SU-DHL-6 (cell line): ENCODE data around the gene POGLUT2.

Experiments
- CTCF ChIP-seq: fragments of 200-600 bp; sonication (generic); IDR thresholded peaks from one replicate; pipeline ENCODE4 v1.5.1; 2017; ENCODE audit warnings: antibody characterized with exemption, mild to moderate bottlenecking, low read length, moderate library complexity; ENCODE audit not compliant: insufficient read depth, poor library complexity, severe bottlenecking
- EZH2phosphoT487 ChIP-seq: fragments of 200-600 bp; sonication (generic), shearing (Covaris generic); conservative IDR thresholded peaks from 2 replicates; pipeline ENCODE4 v1.6.1; 2018; ENCODE audit warnings: mild to moderate bottlenecking, antibody characterized with exemption, low read length, moderate library complexity, mixed read lengths

- TF ChIP-seq CTCF (no peak), EZH2phosphoT487 (no peak)
Measured at GRCh38 chr13:102830646-102831045, 31.9 kb upstream of the POGLUT2 start.
